ENCODE results near the gene PDE4D.

Gene PDE4D

GRCh38 chr5:59864718-59865117 is 28.8 kb downstream of the PDE4D start:
- Histone ChIP-seq H3K27me3 (ENCODE audit: low read depth) (no peaks in the 10 kb centered on the region), H3K36me3 (replicated peaks) (no peaks in the 10 kb centered on the region), H3K9me3 (no peaks in the 10 kb centered on the region), H3K4me3 (no peak overlapping the region), H3K4me1 (no peaks in the 10 kb centered on the region)
- in situ Hi-C loops (cut with MboI; ENCODE audit: low sequenced_read_pairs) = no loop called here
- no peak for DNase-seq (ENCODE audit: low spot score in 2 of 2)

GRCh38 chr5:59863777-59864176 is 29.7 kb downstream of the PDE4D start:
- no peak overlapping the region for H3K4me3 ChIP-seq
- no peaks in the 10 kb centered on the region for H3K27me3 ChIP-seq (ENCODE audit: low read depth)
- no peak for DNase-seq (ENCODE audit: low spot score in 2 of 2)
- no peaks in the 10 kb centered on the region for H3K4me1 ChIP-seq
- no peaks in the 10 kb centered on the region for H3K9me3 ChIP-seq
- in situ Hi-C loops (cut with MboI; ENCODE audit: low sequenced_read_pairs) = no loop called here
- H3K36me3 ChIP-seq (replicated peaks) = no peaks in the 10 kb centered on the region

- Histone ChIP-seq H3K9me3 (no peaks in the 10 kb centered on the region), H3K27me3 (ENCODE audit: low read depth) (no peaks in the 10 kb centered on the region), H3K4me3 (no peak overlapping the region), H3K4me1 (no peaks in the 10 kb centered on the region), H3K36me3 (replicated peaks) (no peaks in the 10 kb centered on the region)
- in situ Hi-C loops (cut with MboI; ENCODE audit: low sequenced_read_pairs) = no loop called here
- DNase-seq (ENCODE audit: low spot score in 2 of 2) = no peak
Measured at GRCh38 chr5:59856358-59856757, 37.2 kb downstream of the PDE4D start.

- in situ Hi-C loops (cut with MboI; ENCODE audit: low sequenced_read_pairs) = no loop called here
- no peak for DNase-seq (ENCODE audit: low spot score in 2 of 2)
- Histone ChIP-seq H3K9me3 (no peaks in the 10 kb centered on the region), H3K4me3 (no peak overlapping the region), H3K4me1 (no peaks in the 10 kb centered on the region), H3K27me3 (ENCODE audit: low read depth) (0 out of 2 replicates have a peak, but pooled peaks cover 2% of the 10 kb centered on the region), H3K36me3 (replicated peaks) (no peaks in the 10 kb centered on the region)
Measured at GRCh38 chr5:59850766-59851165, 42.8 kb downstream of the PDE4D start.

- H3K4me1 ChIP-seq = no peaks in the 10 kb centered on the region
Measured at GRCh38 chr5:59847586-59847985, 45.9 kb downstream of the PDE4D start.

GRCh38 chr5:59845730-59846129 is 47.8 kb downstream of the PDE4D start:
- DNase-seq (ENCODE audit: low spot score in 2 of 2) = no peak
- Histone ChIP-seq H3K4me1 (no peaks in the 10 kb centered on the region), H3K4me3 (no peak overlapping the region), H3K27me3 (ENCODE audit: low read depth) (0 out of 2 replicates have a peak, but pooled peaks cover 2% of the 10 kb centered on the region), H3K9me3 (no peaks in the 10 kb centered on the region), H3K36me3 (replicated peaks) (no peaks in the 10 kb centered on the region)
- in situ Hi-C loops (cut with MboI; ENCODE audit: low sequenced_read_pairs) = no loop called here

More at GRCh38 chr5:59847586-59847985, 45.9 kb downstream of the PDE4D start:
- in situ Hi-C loops (cut with MboI; ENCODE audit: low sequenced_read_pairs) = no loop called here
- Histone ChIP-seq H3K36me3 (replicated peaks) (no peaks in the 10 kb centered on the region), H3K9me3 (no peaks in the 10 kb centered on the region), H3K27me3 (ENCODE audit: low read depth) (0 out of 2 replicates have a peak, but pooled peaks cover 2% of the 10 kb centered on the region), H3K4me3 (no peak overlapping the region)
- DNase-seq (ENCODE audit: low spot score in 2 of 2) = no peak

GRCh38 chr5:59843511-59844213 is 49.9 kb downstream of the PDE4D start:
- Histone ChIP-seq H3K36me3 (replicated peaks) (no peaks in the 10 kb centered on the region), H3K4me3 (no peak overlapping the region), H3K9me3 (no peaks in the 10 kb centered on the region), H3K4me1 (no peaks in the 10 kb centered on the region), H3K27me3 (ENCODE audit: low read depth) (0 out of 2 replicates have a peak, but pooled peaks cover 2% of the 10 kb centered on the region)
- DNase-seq (ENCODE audit: low spot score in 2 of 2) = no peak
- in situ Hi-C loops (cut with MboI; ENCODE audit: low sequenced_read_pairs) = no loop called here

- Histone ChIP-seq H3K36me3 (replicated peaks) (no peaks in the 10 kb centered on the region), H3K9me3 (no peaks in the 10 kb centered on the region), H3K27me3 (ENCODE audit: low read depth) (0 out of 2 replicates have a peak, but pooled peaks cover 2% of the 10 kb centered on the region), H3K4me3 (no peak overlapping the region), H3K4me1 (no peaks in the 10 kb centered on the region)
- no peak for DNase-seq (ENCODE audit: low spot score in 2 of 2)
- in situ Hi-C loops (cut with MboI; ENCODE audit: low sequenced_read_pairs) = no loop called here
Measured at GRCh38 chr5:59842999-59843398, 50.5 kb downstream of the PDE4D start.

- no peaks in the 10 kb centered on the region for H3K9me3 ChIP-seq
- no peak overlapping the region for H3K4me3 ChIP-seq
- in situ Hi-C loops (cut with MboI; ENCODE audit: low sequenced_read_pairs) = no loop called here
- H3K27me3 ChIP-seq (ENCODE audit: low read depth) = no peaks in the 10 kb centered on the region
- no peaks in the 10 kb centered on the region for H3K4me1 ChIP-seq
- no peak for DNase-seq (ENCODE audit: low spot score in 2 of 2)
- H3K36me3 ChIP-seq (replicated peaks) = no peaks in the 10 kb centered on the region
Measured at GRCh38 chr5:59840200-59840601, 53.3 kb downstream of the PDE4D start.

GRCh38 chr5:59838989-59839388 is 54.5 kb downstream of the PDE4D start:
- no peaks in the 10 kb centered on the region for H3K36me3 ChIP-seq (replicated peaks)
- H3K9me3 ChIP-seq = no peaks in the 10 kb centered on the region
- in situ Hi-C loops (cut with MboI; ENCODE audit: low sequenced_read_pairs) = no loop called here
- H3K4me1 ChIP-seq = no peaks in the 10 kb centered on the region
- H3K4me3 ChIP-seq = no peak overlapping the region
- no peaks in the 10 kb centered on the region for H3K27me3 ChIP-seq (ENCODE audit: low read depth)
- DNase-seq (ENCODE audit: low spot score in 2 of 2) = no peak

GRCh38 chr5:59838067-59838466 is 55.5 kb downstream of the PDE4D start:
- no peak for DNase-seq (ENCODE audit: low spot score in 2 of 2)
- Histone ChIP-seq H3K4me1 (no peaks in the 10 kb centered on the region), H3K36me3 (replicated peaks) (no peaks in the 10 kb centered on the region), H3K9me3 (no peaks in the 10 kb centered on the region), H3K4me3 (no peak overlapping the region), H3K27me3 (ENCODE audit: low read depth) (no peaks in the 10 kb centered on the region)
- in situ Hi-C loops (cut with MboI; ENCODE audit: low sequenced_read_pairs) = no loop called here

GRCh38 chr5:59837071-59837470 is 56.5 kb downstream of the PDE4D start:
- no peaks in the 10 kb centered on the region for H3K4me1 ChIP-seq
- no peaks in the 10 kb centered on the region for H3K9me3 ChIP-seq
- no peaks in the 10 kb centered on the region for H3K27me3 ChIP-seq (ENCODE audit: low read depth)
- DNase-seq (ENCODE audit: low spot score in 2 of 2) = no peak
- no peak overlapping the region for H3K4me3 ChIP-seq
- no peaks in the 10 kb centered on the region for H3K36me3 ChIP-seq (replicated peaks)
- in situ Hi-C loops (cut with MboI; ENCODE audit: low sequenced_read_pairs) = no loop called here

- H3K27me3 ChIP-seq (ENCODE audit: low read depth) = no peaks in the 10 kb centered on the region
- no peaks in the 10 kb centered on the region for H3K4me1 ChIP-seq
- in situ Hi-C loops (cut with MboI; ENCODE audit: low sequenced_read_pairs) = no loop called here
Measured at GRCh38 chr5:59835800-59836199, 57.7 kb downstream of the PDE4D start.

GRCh38 chr5:59833448-59833847 is 60.1 kb downstream of the PDE4D start:
- Histone ChIP-seq H3K36me3 (replicated peaks) (no peaks in the 10 kb centered on the region), H3K4me3 (no peak overlapping the region), H3K4me1 (no peaks in the 10 kb centered on the region; the same call in 1 of the 2 replicates), H3K27me3 (ENCODE audit: low read depth) (no peaks in the 10 kb centered on the region), H3K9me3 (no peaks in the 10 kb centered on the region)
- no peak for DNase-seq (ENCODE audit: low spot score in 2 of 2)
- in situ Hi-C loops (cut with MboI; ENCODE audit: low sequenced_read_pairs) = no loop called here

More at GRCh38 chr5:59835800-59836199, 57.7 kb downstream of the PDE4D start:
- Histone ChIP-seq H3K9me3 (no peaks in the 10 kb centered on the region), H3K4me3 (no peak overlapping the region), H3K36me3 (replicated peaks) (no peaks in the 10 kb centered on the region)
- no peak for DNase-seq (ENCODE audit: low spot score in 2 of 2)

All from HAP-1 (cell line).